ENCODE data around the gene PRKN. TPM values are rescaled to one million over a fixed set of nuclear protein-coding genes. Genes with fewer than 3 reads are reported as not detected.

PRKN gene
- polyA plus RNA-seq, 1 donor: 4.6 TPM

DNA sequence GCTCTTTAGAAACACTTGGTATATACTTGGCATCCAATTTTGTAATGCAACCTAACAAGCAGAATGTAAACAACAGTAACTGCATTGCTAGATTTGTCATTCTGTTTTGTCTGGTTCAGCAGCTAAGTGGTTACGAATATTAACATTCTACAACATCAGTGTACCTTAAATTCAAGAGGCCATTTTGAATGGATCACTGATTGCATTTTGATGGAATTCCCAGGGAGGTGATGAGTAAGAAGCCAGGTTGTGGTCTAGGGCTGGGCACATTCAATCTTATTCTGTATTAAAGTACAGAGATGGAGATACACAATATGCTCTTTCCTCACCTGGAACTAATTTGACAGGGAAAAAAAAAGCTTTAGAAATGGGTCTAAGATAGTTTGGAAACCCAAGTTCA lies 483.5 kb downstream of the PRKN start:
- no peak for DNase-seq (ENCODE audit: low read depth)

DNA sequence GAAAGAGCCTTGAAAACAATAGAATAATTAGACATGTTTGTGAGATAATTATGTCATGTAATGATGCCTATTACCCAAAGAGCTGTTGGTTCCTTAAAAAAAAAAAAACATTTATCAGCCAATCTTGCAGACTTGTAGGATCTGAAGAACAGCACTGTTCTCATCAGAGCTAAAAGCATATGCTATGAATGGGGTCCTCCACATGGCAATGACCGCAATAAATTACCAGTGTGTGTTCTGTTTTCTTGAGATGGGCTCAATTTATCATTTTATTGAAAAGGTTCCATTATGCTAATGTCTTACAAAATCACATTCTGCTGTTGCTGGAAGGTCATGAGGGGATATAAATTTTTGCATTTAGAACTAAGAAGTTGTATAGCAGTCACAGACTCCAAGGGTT lies 484.7 kb downstream of the PRKN start:
- no peak for DNase-seq (ENCODE audit: low read depth)

DNA sequence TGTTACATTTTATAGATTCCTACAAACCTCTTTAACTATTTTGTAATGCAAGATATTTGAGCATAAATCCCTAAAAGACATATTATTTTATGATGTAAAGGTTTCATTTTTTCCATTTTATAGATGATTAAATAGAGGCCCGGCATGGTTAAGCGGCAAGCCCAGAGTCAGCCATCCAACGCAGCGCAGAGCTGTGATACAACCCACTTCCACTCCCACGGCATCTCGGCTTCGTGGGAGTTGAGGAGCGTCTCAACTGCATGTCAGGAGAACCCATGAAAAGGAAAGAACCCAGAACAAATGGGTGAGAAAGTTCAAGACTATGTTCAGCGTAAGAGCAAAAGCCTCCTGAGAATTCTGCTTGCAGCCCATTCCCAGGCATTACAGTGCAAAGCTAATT lies 488.2 kb downstream of the PRKN start:
- no peak for DNase-seq (ENCODE audit: low read depth)

DNA sequence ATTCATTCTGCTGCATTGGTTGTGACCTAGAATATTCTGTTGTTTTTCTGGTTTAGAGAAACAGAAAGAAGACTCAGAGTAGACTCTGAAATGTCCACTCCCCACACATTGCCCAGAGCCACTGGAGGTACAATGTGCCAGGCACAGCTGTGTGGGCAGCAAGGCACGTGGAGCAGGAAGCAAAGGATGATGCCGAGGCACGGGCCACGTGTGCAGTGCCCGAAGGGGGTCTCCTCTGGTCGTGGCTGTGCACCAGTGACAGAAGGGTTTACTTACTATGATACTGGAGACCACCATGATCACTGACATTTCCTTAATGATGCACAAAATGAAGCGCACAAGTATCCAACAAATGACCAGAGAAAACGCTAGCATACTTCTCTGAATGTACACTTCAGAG lies 488.9 kb downstream of the PRKN start:
- no peak for DNase-seq (ENCODE audit: low read depth)

DNA sequence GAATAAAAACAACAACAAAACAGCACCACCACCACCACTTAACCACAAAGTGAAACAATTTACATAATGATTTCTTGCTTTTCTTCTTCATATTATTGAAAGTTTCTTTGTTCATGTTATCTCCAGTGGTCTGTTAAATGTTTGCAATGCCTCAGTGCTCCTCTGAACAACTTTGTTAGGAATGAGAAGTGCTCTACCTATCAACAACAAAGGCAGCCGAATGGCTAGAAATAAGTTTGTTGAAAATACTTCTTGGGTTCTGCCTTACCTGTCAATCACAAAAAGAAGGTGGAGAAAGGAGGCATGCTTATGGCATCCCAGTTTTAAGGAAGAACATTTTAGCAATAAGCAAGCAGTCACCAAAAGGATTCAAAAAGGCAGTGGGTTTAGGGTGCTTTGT lies 490.2 kb downstream of the PRKN start:
- DNase-seq (ENCODE audit: low read depth): no peak

DNA sequence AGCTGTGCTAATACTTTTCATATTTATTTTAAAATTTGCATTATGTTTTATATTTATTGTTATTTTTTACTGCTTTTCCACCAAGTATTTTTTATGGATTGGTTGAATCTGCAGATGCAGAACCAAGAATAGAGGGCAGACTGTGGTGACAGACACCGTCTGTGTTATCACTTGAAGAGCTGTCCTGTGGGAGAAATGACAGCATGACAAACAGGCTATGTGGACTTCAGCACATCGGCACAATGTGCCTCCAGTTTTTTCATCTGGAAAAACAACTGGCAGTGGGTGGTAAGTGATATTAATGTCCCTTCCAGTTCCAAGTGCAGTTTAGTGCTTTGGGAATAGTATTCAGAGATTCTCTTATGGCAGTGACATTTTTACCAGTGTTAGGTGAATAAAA lies 492.9 kb downstream of the PRKN start:
- DNase-seq (ENCODE audit: low read depth): no peak

DNA sequence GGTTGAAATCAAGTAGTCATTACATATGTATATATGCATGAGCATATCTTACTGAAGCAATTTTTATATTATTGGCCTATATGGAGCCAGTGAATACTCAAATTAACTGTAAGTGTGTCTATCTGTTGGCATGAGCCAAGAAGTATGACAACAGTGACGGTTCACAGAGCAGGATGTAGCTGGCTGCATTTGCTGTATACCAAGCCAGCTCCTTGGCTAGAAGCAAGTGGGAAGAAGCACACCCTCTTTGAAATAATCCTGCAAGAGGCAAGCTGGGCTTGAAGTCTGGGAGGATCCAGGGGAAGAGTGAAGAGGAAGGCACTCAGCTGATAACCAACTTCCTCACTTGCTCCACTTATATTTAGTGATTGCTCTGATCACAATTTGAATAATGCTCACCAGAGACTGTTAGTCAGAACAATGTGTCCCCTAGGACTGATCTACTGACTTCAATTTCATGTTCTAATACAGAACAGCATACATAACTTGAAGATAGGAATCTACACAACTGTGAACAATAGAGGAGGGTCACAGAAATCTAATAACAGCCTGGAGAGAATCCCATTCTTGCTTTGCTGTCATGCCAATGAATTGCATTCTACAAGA lies 497.3 kb downstream of the PRKN start:
- DNase-seq (ENCODE audit: low read depth): no peak

DNA sequence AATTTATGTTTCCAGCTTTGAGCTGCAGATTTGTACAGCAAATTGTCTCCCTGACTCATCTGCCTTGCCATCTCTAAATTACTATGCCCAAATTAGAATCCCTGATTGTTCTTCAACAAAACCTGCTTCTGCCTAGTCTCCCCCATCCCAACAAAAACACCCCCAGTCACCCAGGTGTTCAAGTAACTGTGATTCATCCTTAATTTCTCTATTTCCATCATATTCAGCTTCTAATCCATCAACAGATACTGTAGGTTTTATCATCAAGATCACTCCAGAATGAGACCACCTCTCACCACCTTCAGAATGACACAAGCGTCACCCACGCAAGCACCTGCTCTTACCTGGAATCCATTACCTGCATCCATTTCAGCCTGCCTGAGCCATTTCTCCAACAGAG lies 498.5 kb downstream of the PRKN start:
- no peak for DNase-seq (ENCODE audit: low read depth)

DNA sequence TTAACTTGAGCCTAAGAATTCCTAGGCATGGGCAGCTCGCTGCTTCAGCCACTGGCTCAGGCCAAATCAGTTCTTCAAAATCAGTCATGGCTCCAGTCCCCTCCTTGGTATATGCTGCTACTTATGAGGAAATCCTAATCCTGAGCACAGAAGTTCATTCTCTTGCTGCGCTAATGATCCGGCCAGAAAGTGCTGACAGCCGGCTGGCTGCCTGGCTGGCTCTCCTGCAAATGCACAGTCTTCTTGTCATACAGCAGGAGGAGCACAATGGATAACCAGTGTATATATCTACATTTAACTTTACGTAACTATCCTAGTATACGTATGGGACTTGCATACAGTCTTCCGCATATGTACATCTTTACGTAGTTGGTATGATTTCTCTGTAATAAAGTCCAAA lies 500.8 kb downstream of the PRKN start:
- DNase-seq (ENCODE audit: low read depth): no peak

DNA sequence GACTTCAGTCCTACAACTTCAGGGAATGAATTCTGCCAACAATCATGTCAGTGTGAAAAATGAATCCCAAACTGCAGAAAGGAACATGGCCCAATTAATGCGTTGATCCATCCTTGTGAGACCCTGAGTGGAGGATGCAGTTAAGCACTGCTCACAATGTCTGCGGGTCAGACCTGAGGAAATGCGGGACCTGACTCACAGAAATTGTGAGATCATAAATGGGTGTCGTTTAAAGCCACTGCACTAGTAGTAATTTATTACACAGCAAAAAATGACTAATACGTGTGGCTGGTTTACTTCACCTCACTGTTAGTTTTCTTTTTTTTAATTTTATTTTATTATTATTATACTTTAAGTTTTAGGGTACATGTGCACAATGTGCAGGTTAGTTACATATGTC lies 505.0 kb downstream of the PRKN start:
- no peak for DNase-seq (ENCODE audit: low read depth)

DNA sequence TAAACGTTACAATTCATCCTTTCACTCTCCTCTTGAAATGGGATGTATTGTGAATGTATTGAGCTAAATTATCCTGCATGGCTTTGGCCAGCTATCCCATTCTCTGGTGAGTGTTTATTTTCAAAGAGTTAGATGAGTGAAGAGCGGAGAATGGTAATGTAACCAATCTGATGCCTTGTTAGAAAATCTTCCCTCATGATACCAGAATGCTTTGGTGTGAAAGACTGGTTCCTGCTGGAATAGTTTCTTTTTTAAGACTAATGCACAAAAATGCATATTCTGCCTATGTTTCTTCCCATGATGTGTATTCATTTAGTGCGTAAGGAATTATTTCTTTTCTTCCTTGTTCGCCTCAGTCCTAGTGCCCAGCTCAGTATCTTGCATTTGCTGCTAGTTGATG lies 506.7 kb downstream of the PRKN start:
- no peak for DNase-seq (ENCODE audit: low read depth)

DNA sequence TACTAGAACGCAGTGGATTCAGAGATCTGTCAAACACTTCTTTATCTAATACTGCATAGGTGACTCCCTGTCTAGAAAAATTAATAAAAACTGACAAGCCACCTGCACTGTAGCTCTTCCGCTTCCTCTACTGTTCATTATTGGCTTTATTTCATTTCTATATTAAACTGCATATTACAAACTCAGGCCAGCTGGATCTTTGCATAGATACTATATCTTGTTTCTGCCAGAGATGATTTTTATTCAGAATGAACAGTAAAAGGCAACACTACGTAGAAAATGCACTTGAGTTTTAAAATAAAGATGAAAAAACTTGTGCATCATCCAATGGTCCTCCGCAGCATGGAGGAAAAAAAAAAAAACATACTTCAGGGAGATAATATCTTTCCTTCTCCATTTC lies 508.3 kb downstream of the PRKN start:
- peak; percentile 24 for DNase-seq (ENCODE audit: low read depth)

DNA sequence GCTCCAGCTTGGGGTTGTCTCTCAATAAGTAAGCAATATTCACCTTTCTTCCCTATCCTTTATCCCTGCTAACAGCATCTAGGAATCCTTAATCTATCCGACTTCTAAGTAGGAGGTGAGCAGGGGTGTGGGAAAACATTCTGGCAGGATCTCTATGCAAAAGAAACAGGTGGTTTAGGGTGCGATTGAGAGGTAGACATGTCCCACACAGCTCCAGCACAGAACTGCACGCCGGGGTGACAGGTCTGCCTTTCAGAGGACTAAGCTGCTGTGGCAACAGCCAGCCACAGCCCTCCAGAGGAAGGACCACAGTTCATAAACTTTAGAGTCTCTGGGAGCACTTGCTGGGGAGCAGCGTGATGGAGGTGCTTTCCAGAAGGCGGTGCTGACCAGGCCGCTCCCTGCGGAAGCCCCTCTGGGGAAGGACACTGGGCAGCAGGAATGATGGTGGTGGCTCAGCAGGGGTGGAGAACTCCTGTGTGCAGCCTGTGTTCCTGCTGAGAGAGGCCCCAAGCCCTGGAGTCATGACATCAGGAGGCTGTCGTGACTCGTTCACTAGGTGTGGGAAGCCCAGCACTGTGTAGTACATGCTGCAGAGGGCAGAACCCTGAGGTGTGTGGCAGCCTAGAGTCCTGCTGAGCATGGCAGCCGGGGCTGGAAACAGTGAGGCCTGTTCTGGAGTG lies 509.6 kb downstream of the PRKN start:
- DNase-seq (ENCODE audit: low read depth): no peak

DNA sequence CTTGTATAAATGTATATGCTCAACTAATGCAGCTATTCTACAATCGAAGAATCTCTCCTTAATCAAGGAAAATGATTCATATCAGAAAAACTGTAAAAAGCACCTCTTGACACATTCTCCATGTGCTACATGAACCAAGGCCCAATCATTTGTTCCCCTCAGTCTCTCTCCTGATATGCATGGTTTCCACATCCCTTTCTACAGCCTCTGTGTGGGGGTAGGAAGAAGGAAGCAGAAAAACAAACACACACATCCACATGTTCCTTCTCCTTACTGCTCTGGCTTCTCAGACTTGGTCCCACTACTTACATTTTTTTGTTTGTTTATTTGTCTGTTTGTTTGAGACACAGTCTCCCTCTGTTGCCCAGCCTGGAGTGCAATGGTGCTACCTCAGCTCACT lies 510.5 kb downstream of the PRKN start:
- DNase-seq (ENCODE audit: low read depth): no peak

DNA sequence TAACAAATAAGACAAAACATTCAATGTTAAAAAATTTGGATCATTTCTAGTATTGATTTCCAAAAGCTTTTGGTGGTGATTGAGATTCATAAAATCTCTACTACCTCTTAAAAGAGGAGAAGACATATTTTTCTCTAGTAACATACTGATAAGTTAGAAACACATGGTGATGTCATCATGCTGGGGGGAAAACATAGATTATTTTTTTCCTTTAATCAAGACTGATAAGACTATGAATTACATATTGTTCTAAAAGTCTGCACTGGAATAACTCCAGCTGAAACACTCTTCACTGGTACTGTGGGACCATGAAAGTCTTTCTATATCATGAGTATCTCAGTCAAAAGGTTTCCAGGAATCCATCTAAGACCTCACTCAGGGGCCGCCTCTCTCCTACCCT lies 515.8 kb downstream of the PRKN start:
- no peak for DNase-seq (ENCODE audit: low read depth)

DNA sequence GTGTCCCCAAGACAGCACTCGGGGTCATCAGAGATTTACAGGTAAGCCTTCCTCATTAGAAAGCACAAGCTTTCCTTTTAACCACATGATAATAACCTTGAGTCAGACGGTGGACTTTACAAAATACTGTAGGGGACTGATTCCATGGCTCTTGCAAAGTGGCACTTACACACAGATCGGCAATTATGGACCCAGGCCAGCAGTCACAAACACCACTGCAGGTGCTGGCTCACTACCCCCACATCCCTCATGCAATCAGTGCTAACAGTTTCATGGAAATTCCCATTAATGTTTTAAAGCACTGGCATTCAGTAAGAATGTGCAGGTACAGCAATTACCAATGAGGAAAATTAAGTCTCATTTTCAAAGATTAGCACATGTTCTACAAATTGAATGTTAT lies 516.5 kb downstream of the PRKN start:
- no peak for DNase-seq (ENCODE audit: low read depth)

DNA sequence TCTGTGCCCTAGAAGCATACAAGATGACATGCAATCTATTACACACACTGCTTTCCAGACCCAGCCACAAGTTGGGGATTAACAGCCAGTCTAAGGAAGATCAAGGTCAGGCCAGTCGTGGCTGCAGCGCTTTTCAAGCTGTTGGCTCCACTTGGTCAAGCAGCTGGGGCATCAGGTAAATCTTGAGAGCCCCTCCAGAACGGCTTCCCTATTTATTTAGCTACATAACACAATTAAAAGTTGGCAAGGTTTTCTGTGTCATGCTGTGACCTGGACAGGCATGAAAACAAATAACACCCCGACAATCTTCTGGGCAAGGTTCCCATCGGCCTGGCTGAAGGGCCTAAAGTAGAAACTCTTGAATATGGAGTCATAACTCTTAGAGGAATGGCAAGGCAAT lies 524.3 kb downstream of the PRKN start:
- no peak for DNase-seq (ENCODE audit: low read depth)

DNA sequence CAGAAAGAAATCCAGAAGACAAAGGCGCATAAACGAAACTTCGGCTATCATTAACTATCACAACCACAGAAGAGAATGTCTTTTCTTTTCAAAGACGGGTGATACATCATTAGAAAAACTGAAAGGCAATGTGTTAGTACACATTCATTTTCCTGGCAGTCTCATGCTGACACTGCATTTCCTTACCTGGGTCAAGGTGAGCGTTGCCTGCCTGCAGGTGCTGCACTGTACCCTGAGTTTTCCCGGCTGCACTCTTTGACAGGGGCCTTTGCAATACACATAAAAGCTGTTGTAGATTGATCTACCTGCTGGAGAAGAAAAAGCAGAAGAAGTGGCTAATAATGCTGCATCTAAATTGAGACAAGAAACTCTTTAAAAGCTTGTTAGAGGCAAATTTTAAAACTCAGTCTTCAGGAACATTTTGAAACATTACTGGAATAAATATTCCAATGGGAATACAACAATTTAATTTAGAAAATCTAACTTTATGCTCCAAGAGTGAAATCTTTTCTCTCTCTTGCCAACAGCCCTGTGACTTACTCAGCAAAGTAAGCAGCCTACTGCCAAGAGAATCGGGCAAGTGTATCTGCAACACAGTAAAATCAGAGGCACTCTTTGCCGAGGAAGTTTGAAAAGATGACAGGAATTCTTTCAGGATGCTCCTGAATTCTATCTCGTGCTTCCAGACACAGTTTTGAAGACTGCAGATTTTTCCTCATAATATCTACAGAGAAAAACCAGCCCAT lies 526.4 kb downstream of the PRKN start:
- DNase-seq (ENCODE audit: low read depth): peak; percentile 24

DNA sequence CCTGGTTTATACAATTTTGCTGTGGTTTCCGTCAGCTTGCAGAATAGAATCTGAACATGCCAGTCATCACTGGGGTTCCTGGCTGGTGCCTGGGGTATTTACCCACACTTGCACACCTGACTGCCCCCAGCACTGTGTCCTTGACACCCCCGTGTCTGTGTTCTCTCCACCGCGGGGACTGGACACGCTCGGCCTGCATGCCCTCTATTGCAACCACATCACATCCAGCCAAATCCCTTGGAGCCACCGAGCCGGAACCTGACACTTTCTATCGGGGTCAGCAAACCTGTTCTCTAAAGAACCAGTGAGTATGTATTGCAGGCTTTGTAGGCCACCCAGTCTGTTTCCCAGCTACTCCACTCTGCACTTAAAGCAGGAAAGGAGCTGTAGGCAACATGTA lies 527.5 kb downstream of the PRKN start:
- DNase-seq (ENCODE audit: low read depth): no peak

DNA sequence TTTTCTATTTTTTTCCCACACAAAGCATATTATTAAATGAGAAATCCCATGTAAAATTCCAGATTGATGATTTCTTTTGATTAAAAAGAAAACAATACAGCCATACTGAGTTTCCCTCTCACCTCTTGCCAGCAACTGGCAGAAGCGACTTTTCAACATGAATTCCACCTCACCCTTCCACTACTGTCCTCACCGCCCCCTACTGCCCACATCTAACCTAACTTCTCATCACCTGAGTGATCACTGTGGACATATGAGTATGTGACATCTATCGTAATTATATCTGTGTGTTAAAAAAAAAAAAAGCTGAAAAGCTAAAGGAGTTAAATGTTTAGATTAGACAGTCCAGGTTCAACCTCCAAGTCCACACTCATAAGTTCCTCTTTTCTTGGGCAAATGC lies 528.6 kb downstream of the PRKN start:
- no peak for DNase-seq (ENCODE audit: low read depth)

DNA sequence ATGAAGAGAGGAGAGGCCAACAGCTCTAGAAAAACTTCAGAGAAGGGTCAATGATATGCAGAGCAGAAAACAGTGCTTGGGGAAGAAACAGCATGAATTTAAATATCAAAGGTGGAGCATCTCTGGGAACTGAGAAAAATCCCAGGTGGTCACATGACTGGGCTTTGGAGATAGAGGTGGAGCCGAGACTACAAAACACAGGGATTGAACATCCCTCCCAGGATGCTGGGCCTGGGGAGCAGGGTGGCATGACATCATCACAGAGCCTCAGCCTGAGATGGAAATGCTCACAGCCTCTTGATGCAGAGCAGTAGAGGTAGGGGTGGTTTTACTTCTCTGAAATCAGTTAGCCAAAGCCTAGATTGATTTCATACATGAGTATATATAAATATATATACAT lies 529.5 kb downstream of the PRKN start:
- DNase-seq (ENCODE audit: low read depth): no peak

DNA sequence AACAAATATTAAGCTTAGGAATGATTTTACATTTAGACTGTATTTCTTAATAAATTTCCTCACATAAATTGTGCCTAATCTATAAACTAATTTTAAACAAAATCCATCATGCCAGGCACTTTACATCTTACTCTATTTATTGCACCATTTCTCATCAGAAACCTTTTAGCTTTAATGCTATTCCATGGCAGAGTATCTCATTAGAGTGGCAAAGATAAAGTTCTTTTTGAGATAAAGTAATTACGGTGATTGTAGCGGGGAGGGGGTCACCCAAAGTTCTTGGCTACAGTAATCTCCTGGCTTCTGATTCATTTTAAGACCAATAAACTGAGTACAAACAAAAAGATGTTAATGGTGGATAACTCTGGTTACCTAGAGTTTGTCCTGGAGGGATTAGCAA lies 532.1 kb downstream of the PRKN start:
- DNase-seq (ENCODE audit: low read depth): no peak

DNA sequence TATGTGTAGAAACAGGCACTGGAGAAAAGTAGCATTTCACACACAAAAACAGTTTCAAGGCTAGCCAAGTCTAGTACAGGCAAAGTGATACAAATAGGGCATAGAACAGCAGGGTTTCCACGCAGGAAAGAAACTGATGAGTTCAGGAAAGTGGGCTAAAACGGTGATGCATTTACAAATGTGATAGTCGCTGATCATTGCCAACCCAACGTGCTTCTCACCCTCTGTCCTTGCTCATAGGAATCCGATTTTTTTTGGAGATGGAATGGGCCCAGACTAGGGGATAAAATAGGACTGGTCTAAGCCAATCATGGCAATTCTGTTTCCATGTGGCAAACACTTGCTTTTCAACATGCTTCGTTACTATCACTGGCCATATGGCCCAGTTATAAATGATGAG lies 536.6 kb downstream of the PRKN start:
- no peak for DNase-seq (ENCODE audit: low read depth)
